KMS-11 (cell line): Measurements from ENCODE around the gene TIE1.

Source experiments
- H2AFZ ChIP-seq: fragments of 200-600 bp; sonication (generic); 2 replicates; pipeline ENCODE4 v1.6.1; 2016; ENCODE audit warnings: antibody characterized with exemption, mixed run types, low read depth
- H3K27ac ChIP-seq: fragments of 200-600 bp; sonication (generic); 2 replicates; pipeline ENCODE4 v1.6.1; 2016; ENCODE audit warnings: mild to moderate bottlenecking, mixed run types
- H3K27me3 ChIP-seq: fragments of 200-600 bp; sonication (generic); 2 replicates; pipeline ENCODE4 v1.6.1; 2017; ENCODE audit warnings: mild to moderate bottlenecking, low read depth, mixed run types, moderate library complexity; ENCODE audit not compliant: insufficient read depth
- H3K36me3 ChIP-seq: fragments of 200-600 bp; sonication (generic); 2 replicates; pipeline ENCODE4 v1.6.1; 2017; ENCODE audit warnings: mild to moderate bottlenecking, mixed run types; ENCODE audit not compliant: insufficient read depth
- H3K4me1 ChIP-seq: fragments of 200-600 bp; sonication (generic); 2 replicates; pipeline ENCODE4 v1.6.1; 2016; ENCODE audit warnings: mild to moderate bottlenecking, low read depth, mixed run types; ENCODE audit not compliant: poor library complexity, severe bottlenecking
- H3K4me2 ChIP-seq: fragments of 200-600 bp; sonication (generic); 2 replicates; pipeline ENCODE4 v1.7.0; 2016; ENCODE audit warnings: mild to moderate bottlenecking, mixed run types
- H3K4me3 ChIP-seq: fragments of 200-600 bp; sonication (generic); IDR thresholded peaks from 2 replicates; pipeline ENCODE4 v1.6.1; 2017; ENCODE audit warnings: low read depth, low read length, mixed read lengths; ENCODE audit not compliant: insufficient read depth
- H3K79me2 ChIP-seq: fragments of 200-600 bp; sonication (generic); 2 replicates; pipeline ENCODE4 v1.6.1; 2016; ENCODE audit warnings: low read depth, mixed run types; ENCODE audit not compliant: insufficient read depth
- H3K9ac ChIP-seq: fragments of 200-600 bp; sonication (generic); 2 replicates; pipeline ENCODE4 v1.6.1; 2016; ENCODE audit warnings: mild to moderate bottlenecking, mixed run types
- H4K20me1 ChIP-seq: fragments of 200-600 bp; sonication (generic); 2 replicates; pipeline ENCODE4 v1.6.1; 2016; ENCODE audit warnings: mild to moderate bottlenecking, mixed run types; ENCODE audit not compliant: insufficient read depth
- TF ChIP-seq, protein P1 (sequence below): fragments of 200-600 bp; sonication (generic); conservative IDR thresholded peaks from 2 replicates; pipeline ENCODE4 v1.6.1; 2017; ENCODE audit warnings: low read depth, mild to moderate bottlenecking, antibody characterized with exemption, low read length, moderate library complexity, mixed read lengths

The TIE1 gene

DNA sequence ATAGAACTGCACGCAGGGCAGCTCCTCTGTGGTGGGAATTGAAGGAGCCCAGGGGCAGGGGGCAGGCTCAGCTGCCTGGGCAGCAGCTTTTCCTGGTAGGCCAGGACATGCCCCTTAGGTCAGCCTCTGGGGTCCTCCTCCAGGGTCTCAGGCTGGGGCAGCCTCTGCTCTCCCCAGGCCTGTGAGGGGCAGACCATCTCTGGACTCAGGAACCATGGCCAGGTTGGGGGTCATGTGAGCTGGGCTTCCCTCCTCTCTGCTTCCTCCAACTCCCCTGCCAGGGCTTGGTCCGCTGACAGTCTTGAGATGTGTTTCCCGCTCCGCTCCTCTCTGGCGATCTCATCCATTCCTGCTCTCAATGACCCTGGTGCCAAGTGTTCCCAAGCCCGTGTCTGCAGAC lies 21.1 kb upstream of the TIE1 start:
- Histone ChIP-seq H2AFZ (no peak overlapping the region), H3K36me3 (no peaks in the 10 kb centered on the region), H3K4me1 (no peaks in the 10 kb centered on the region), H3K27me3 (no peaks in the 10 kb centered on the region), H4K20me1 (no peaks in the 10 kb centered on the region), H3K4me2 (no peak overlapping the region), H3K9ac (no peak overlapping the region), H3K27ac (no peak overlapping the region), H3K79me2 (no peaks in the 10 kb centered on the region), H3K4me3 (no peak overlapping the region)
- TF ChIP-seq, protein P1, sequence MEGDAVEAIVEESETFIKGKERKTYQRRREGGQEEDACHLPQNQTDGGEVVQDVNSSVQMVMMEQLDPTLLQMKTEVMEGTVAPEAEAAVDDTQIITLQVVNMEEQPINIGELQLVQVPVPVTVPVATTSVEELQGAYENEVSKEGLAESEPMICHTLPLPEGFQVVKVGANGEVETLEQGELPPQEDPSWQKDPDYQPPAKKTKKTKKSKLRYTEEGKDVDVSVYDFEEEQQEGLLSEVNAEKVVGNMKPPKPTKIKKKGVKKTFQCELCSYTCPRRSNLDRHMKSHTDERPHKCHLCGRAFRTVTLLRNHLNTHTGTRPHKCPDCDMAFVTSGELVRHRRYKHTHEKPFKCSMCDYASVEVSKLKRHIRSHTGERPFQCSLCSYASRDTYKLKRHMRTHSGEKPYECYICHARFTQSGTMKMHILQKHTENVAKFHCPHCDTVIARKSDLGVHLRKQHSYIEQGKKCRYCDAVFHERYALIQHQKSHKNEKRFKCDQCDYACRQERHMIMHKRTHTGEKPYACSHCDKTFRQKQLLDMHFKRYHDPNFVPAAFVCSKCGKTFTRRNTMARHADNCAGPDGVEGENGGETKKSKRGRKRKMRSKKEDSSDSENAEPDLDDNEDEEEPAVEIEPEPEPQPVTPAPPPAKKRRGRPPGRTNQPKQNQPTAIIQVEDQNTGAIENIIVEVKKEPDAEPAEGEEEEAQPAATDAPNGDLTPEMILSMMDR, result no peak

DNA sequence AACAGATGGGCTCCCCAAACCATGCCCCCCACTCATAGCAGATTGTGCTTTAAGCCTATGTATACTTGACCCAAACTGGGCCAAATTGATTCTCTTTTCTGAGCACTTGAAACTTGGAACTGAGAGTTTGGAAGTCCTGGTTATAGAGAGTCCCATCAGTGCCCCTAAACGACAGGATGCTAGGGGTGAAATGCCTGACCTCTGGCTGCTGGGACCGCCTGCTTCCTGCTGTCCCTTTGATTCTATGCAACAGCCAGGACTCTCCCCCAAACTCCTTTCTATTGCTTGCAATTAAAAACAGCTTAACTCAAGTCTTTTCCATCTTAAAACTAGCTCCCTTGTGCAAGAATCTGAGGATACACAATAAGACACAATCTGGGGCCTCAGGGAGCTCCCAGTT lies 20.1 kb upstream of the TIE1 start:
- no peak overlapping the region for H3K4me2 ChIP-seq
- no peaks in the 10 kb centered on the region for H3K4me1 ChIP-seq
- TF ChIP-seq, protein P1, result no peak
- H4K20me1 ChIP-seq, result no peaks in the 10 kb centered on the region
- H3K36me3 ChIP-seq, result no peaks in the 10 kb centered on the region
- no peak overlapping the region for H3K4me3 ChIP-seq
- no peak overlapping the region for H2AFZ ChIP-seq
- no peak overlapping the region for H3K27ac ChIP-seq
- H3K79me2 ChIP-seq, result no peaks in the 10 kb centered on the region
- no peak overlapping the region for H3K9ac ChIP-seq
- no peaks in the 10 kb centered on the region for H3K27me3 ChIP-seq

DNA sequence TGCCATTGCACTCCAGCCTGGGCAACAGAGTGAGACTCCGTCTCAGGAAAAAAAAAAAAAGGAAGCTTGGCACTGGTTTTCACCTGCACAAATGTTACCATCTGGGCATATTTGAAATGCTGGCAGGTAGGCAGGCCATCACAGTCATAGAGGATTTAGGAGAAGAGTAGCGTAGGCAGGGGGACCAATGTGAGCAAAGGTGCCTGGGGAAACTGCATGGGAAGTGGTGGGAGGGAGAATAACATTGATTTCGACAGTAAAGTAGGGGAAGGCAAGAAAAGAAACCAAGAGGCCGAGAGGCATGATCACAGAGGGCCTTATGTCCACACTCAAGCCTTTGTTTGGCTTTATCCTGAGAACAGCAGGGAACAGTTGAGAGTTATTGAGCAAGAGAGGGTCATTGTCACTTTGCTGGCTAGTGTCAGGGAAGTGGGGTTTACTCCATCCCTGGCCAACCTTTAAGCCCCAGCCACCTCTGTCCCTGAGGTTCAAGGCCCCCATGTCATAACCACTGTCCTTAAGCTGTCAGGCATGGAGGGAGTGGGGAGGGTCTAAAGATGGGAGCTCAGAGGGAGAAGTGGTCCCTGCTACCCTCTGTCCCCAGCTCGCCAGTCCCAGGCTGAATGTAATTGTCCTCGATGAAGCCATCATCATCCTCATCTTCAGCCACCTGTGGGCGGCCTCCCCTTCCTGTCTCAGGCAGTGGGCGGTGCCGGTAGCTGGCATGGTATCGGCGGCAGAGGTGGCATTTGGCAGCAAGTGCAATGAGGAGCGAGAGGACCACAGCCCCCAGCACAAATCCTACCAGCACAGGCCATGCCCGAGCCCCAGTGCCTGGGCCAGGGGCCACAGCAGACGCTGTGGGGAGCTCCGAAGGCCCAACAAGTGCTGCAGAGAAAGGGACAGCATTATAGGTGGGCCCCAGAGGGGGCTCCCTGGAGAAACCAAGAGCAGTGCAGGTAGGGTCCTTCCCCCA lies 18.3 kb upstream of the TIE1 start:
- TF ChIP-seq, protein P1, result no peak
- Histone ChIP-seq H3K4me2 (no peak overlapping the region), H3K27ac (no peak overlapping the region), H3K4me1 (no peaks in the 10 kb centered on the region), H4K20me1 (no peaks in the 10 kb centered on the region), H3K36me3 (no peaks in the 10 kb centered on the region), H3K9ac (no peak overlapping the region), H3K79me2 (no peaks in the 10 kb centered on the region), H2AFZ (no peak overlapping the region), H3K4me3 (no peak overlapping the region), H3K27me3 (no peaks in the 10 kb centered on the region)

DNA sequence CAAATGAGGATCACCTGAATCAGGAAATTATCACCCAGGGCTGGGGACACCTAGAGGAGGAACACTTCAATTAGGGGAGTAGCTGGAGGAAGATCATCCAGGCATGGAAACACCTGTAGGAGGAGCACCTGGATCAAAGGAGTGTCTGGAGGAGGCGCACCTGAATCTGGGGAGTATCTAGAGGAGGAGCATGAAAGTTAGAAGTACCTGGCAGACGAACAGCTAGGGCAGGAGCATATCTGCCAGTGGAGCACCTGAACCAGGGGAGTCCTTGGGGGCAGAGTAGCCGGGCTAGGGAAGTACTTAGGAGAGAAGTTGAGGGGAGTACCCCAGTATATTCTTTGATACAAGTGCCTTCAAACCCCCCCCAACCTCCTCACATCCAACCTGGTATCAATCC lies 16.7 kb upstream of the TIE1 start:
- Histone ChIP-seq H3K27ac (no peak overlapping the region), H3K9ac (no peak overlapping the region), H3K4me2 (no peak overlapping the region), H2AFZ (no peak overlapping the region), H4K20me1 (no peaks in the 10 kb centered on the region), H3K79me2 (no peaks in the 10 kb centered on the region), H3K4me3 (no peak overlapping the region), H3K27me3 (no peaks in the 10 kb centered on the region), H3K36me3 (no peaks in the 10 kb centered on the region), H3K4me1 (no peaks in the 10 kb centered on the region)
- TF ChIP-seq, protein P1, result no peak
